DOHH2 (cell line): ENCODE measurements around the gene ENSA.

Source experiments
- EZH2phosphoT487 ChIP-seq: fragments of 200-600 bp; sonication (generic); IDR thresholded peaks from 2 replicates; pipeline ENCODE4 v1.6.1; 2017; ENCODE audit warnings: borderline replicate concordance, mild to moderate bottlenecking, antibody characterized with exemption, low read length, moderate library complexity, mixed read lengths
- TF ChIP-seq, protein P1 (sequence below): fragments of 200-600 bp; sonication (generic); IDR thresholded peaks from one replicate; pipeline ENCODE4 v1.5.1; 2014; ENCODE audit warnings: antibody characterized with exemption, mild to moderate bottlenecking, low read depth, low read length; ENCODE audit not compliant: poor library complexity, severe bottlenecking

DNA sequence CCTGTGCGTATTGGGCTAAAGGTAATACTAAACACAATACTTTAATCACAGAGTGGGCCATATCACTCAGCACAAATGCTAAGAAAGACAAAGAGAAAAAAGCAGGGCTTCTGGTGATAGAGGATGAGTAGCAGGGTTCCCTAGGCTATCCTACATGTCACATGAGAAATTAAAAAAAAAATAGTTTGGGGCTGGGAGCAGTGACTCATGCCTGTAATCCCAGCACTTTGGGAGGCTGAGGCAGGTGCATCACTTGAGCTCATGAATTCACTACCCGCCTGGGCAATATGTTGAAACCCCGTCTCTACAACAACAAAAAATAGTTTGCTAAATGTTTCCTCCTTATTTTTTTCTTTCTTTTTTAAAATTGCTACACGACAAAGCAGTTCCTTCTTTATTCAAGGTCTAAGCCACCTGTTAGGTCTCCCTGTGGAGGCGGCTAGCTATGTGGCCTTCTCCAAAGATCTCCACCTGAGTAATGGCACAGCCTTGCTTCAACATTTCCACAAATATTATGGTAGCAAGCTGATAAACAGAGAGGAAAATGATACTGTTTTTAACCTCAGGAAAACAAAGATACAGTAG is 1.5 kb downstream of the ENSA start:
- TF ChIP-seq EZH2phosphoT487: no peak
- TF ChIP-seq, protein P1, sequence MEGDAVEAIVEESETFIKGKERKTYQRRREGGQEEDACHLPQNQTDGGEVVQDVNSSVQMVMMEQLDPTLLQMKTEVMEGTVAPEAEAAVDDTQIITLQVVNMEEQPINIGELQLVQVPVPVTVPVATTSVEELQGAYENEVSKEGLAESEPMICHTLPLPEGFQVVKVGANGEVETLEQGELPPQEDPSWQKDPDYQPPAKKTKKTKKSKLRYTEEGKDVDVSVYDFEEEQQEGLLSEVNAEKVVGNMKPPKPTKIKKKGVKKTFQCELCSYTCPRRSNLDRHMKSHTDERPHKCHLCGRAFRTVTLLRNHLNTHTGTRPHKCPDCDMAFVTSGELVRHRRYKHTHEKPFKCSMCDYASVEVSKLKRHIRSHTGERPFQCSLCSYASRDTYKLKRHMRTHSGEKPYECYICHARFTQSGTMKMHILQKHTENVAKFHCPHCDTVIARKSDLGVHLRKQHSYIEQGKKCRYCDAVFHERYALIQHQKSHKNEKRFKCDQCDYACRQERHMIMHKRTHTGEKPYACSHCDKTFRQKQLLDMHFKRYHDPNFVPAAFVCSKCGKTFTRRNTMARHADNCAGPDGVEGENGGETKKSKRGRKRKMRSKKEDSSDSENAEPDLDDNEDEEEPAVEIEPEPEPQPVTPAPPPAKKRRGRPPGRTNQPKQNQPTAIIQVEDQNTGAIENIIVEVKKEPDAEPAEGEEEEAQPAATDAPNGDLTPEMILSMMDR: no peak
